Motor neuron (in vitro differentiated cells): ENCODE results near the gene DENND6A. TPM values are rescaled to one million over a fixed set of nuclear protein-coding genes. Genes with fewer than 3 reads are reported as not detected.
A peak's percentile ranks its signal among the peaks of the same experiment; 100 is the strongest.
"Not testable (repeated sequence)": the region's sequence is repeated elsewhere in the genome, so short reads cannot be mapped to it uniquely, and the experiment has no call there.

ENCODE experiments used
- ATAC-seq, 8 experiments: fragments of 200-7000 bp; cut with Tn5 transposase; replicated peaks in 6 of 8; 2 replicates each; pipeline ENCODE4 v1.8.0; 2021; ENCODE audit warnings: mild to moderate bottlenecking in 8 of 8, moderate library complexity in 8 of 8
- H3K27ac ChIP-seq, 2 donors: fragments of 250-450 bp; sonication (Bioruptor Pico); 2 replicates each; pipeline ENCODE4 v1.9.0; 2021; ENCODE audit warnings: antibody characterized with exemption in 2 of 2, mild to moderate bottlenecking in 2 of 2, moderate library complexity in 1 of 2
- H3K4me1 ChIP-seq, 2 donors: fragments of 250-450 bp; sonication (Bioruptor Pico); replicated peaks in 1 of 2; 2 replicates each; pipeline ENCODE4 v1.6.1; 2021; ENCODE audit warnings: antibody characterized with exemption in 2 of 2, mild to moderate bottlenecking in 2 of 2, moderate library complexity in 1 of 2
- H3K4me3 ChIP-seq, 5 donors: fragments of 250-450 bp; sonication (Bioruptor Pico); 2 replicates each; pipeline ENCODE4 v1.9.0; 2021; ENCODE audit warnings: antibody characterized with exemption in 5 of 5, mild to moderate bottlenecking in 5 of 5, moderate library complexity in 4 of 5
- whole genome bisulfite sequencing, 10 experiments: fragments of 450-650 bp; shearing (Covaris generic); methylation state at CpG; one replicate each; pipeline ENCODE4 v1.0.0; 2022; 5-methylcytosine and 5-hydroxymethylcytosine counted together
- in situ Hi-C, 9 experiments: fragments of 400-800 bp; cut with MboI; loops; one replicate each; pipeline ENCODE4 v1.15.0; 2021; ENCODE audit warnings: low sequenced_read_pairs in 9 of 9, low pct_unique_long_range_greater_than_20kb in 2 of 9; ENCODE audit not compliant: unreplicated experiment in 9 of 9
- total RNA-seq, 8 experiments: library from RNA; unstranded; fragments of 300-600 nt; gene quantifications; 2 replicates each; pipeline versions ENCODE4 v1.2.3 to v1.2.4, GENCODE V29; 2022

The DENND6A gene
- total RNA-seq, 8 experiments from 2014 or later = 7.2 to 24.7 (median 12.9) TPM

- Histone ChIP-seq H3K27ac (no peak overlapping the region), H3K4me1 (no peaks in the 10 kb centered on the region), H3K4me3 (no peak overlapping the region)
- 57 to 100% (median 78%) methylated on average over 1 to 4 of the region's 4 CpGs; no CpG with 5 or more reads in 1 of the 10 experiments for WGBS, 10 experiments
- peak in 1 of 8 experiments; percentile 69 for ATAC-seq
- in situ Hi-C loops = no loop called here
Measured at GRCh38 chr3:57715686-57716085, 22.8 kb upstream of the DENND6A start.

- ATAC-seq = no peak
- Histone ChIP-seq H3K4me3 (no peak overlapping the region), H3K4me1 (no peaks in the 10 kb centered on the region), H3K27ac (no peak overlapping the region)
- WGBS, 10 experiments = 0 to 83% (median 51%) methylated on average over 1 to 2 of the region's 2 CpGs
- in situ Hi-C loops = no loop called here
Measured at GRCh38 chr3:57709559-57709958, 16.7 kb upstream of the DENND6A start.

GRCh38 chr3:57709031-57709430 lies 16.2 kb upstream of the DENND6A start:
- Histone ChIP-seq H3K27ac (no peak overlapping the region), H3K4me1 (no peaks in the 10 kb centered on the region), H3K4me3 (no peak overlapping the region)
- 0 to 100% (median 65%) methylated on average over 1 to 2 of the region's 2 CpGs; no CpG with 5 or more reads in 2 of the 10 experiments for WGBS, 10 experiments
- ATAC-seq = no peak
- in situ Hi-C loops = no loop called here

GRCh38 chr3:57706462-57706861 lies 13.6 kb upstream of the DENND6A start:
- ATAC-seq = peak in 5 of 8 experiments; percentile 33 to 84 (median 68)

GRCh38 chr3:57705351-57705750 lies 12.5 kb upstream of the DENND6A start:
- H3K27ac ChIP-seq, H3K4me3 ChIP-seq, in situ Hi-C loops, ATAC-seq, H3K4me1 ChIP-seq: not testable (repeated sequence)
- WGBS, 10 experiments = 60 to 100% (median 90%) methylated on average over 1 to 3 of the region's 3 CpGs; no CpG with 5 or more reads in 4 of the 10 experiments

More at GRCh38 chr3:57706462-57706861, 13.6 kb upstream of the DENND6A start:
- in situ Hi-C loops = no loop called here
- 0 to 100% (median 89%) methylated on average over 1 to 3 of the region's 3 CpGs for WGBS, 10 experiments
- Histone ChIP-seq H3K27ac (no peak overlapping the region), H3K4me1 (no peaks in the 10 kb centered on the region), H3K4me3 (no peak overlapping the region)

GRCh38 chr3:57701781-57702180 lies 8.9 kb upstream of the DENND6A start:
- H3K4me1 ChIP-seq = no peaks in the 10 kb centered on the region
- in situ Hi-C loops = no loop called here
- no peak for ATAC-seq
- 40 to 100% (median 92%) methylated on average over 1 to 5 of the region's 6 CpGs; no CpG with 5 or more reads in 1 of the 10 experiments for WGBS, 10 experiments
- no peak overlapping the region for H3K27ac ChIP-seq
- H3K4me3 ChIP-seq = no peak overlapping the region

- Histone ChIP-seq H3K27ac (no peak overlapping the region), H3K4me1 (no peaks in the 10 kb centered on the region), H3K4me3 (no peak overlapping the region)
- 33 to 100% (median 95%) methylated on average over 1 to 7 of the region's 9 CpGs; no CpG with 5 or more reads in 2 of the 10 experiments for WGBS, 10 experiments
- in situ Hi-C loops = no loop called here
- no peak for ATAC-seq
Measured at GRCh38 chr3:57700737-57701136, 7.9 kb upstream of the DENND6A start.

GRCh38 chr3:57699591-57699990 lies 6.7 kb upstream of the DENND6A start:
- in situ Hi-C loops = no loop called here
- no peak for ATAC-seq
- Histone ChIP-seq H3K4me1 (no peaks in the 10 kb centered on the region), H3K4me3 (no peak overlapping the region), H3K27ac (no peak overlapping the region)
- 60 to 100% (median 95%) methylated on average over 1 to 2 of the region's 2 CpGs; no CpG with 5 or more reads in 1 of the 10 experiments for WGBS, 10 experiments

GRCh38 chr3:57696801-57697321 lies 4.0 kb upstream of the DENND6A start:
- no peak overlapping the region for H3K4me3 ChIP-seq
- no peak overlapping the region for H3K27ac ChIP-seq
- 20 to 100% (median 56%) methylated on average over 1 to 3 of the region's 3 CpGs; no CpG with 5 or more reads in 4 of the 10 experiments for WGBS, 10 experiments
- H3K4me1 ChIP-seq = no peaks in the 10 kb centered on the region
- in situ Hi-C loops = no loop called here
- ATAC-seq = no peak

- ATAC-seq = no peak
- Histone ChIP-seq H3K4me1 (peaks cover 0 to 6% of the 10 kb centered on the region in 2 donors), H3K4me3 (no peak overlapping the region), H3K27ac (no peak overlapping the region)
- 78 to 100% (median 96%) methylated on average over 3 to 12 of the region's 13 CpGs; no CpG with 5 or more reads in 2 of the 10 experiments for WGBS, 10 experiments
- in situ Hi-C loops = no loop called here
Measured at GRCh38 chr3:57694146-57694545, 1.3 kb upstream of the DENND6A start.

GRCh38 chr3:57692133-57692395 lies 813 bp downstream of the DENND6A start:
- not testable (repeated sequence) for H3K4me1 ChIP-seq
- whole genome bisulfite sequencing, 10 experiments = 0 to 3% (median 2%) methylated on average over 6 to 9 of the region's 9 CpGs; no CpG with 5 or more reads in 2 of the 10 experiments
- peak in 2 of 8 experiments; percentile 0 for ATAC-seq

GRCh38 chr3:57691411-57692132 lies 1.3 kb downstream of the DENND6A start:
- ATAC-seq = no peak
- Histone ChIP-seq H3K4me1 (peaks cover 0 to 6% of the 10 kb centered on the region in 2 donors), H3K4me3 (peak overlapping the region; percentile 63 to 99 (median 70)), H3K27ac (no peak overlapping the region)
- WGBS, 10 experiments = 0 to 70% (median 18%) methylated on average over 5 to 15 of the region's 19 CpGs
- in situ Hi-C loops = no loop called here

More at GRCh38 chr3:57692133-57692395, 813 bp downstream of the DENND6A start:
- in situ Hi-C loops = not testable (repeated sequence)
- Histone ChIP-seq H3K27ac (peak overlapping the region in 1 of 2 donors; percentile 93), H3K4me3 (peak overlapping the region; percentile 63 to 99 (median 70))

GRCh38 chr3:57689367-57690053 lies 3.4 kb downstream of the DENND6A start:
- 0 to 100% (median 77%) methylated on average over 1 to 4 of the region's 4 CpGs; no CpG with 5 or more reads in 4 of the 10 experiments for WGBS, 10 experiments
- H3K4me1 ChIP-seq = peaks cover 0 to 6% of the 10 kb centered on the region in 2 donors
- in situ Hi-C loops = no loop called here
- ATAC-seq = no peak
- no peak overlapping the region for H3K4me3 ChIP-seq
- H3K27ac ChIP-seq = no peak overlapping the region
